Activated CD4-positive, alpha-beta memory T cell treated with anti-CD3 and anti-CD28 coated beads, Interleukin-2, amount 10 ng/mL, durations not matched to agents 7 days and 5 days (primary cell): ENCODE measurements around the gene TLNRD1. TPM values are rescaled to one million over a fixed set of nuclear protein-coding genes. Genes with fewer than 3 reads are reported as not detected.

ENCODE experiments used
- CTCF ChIA-PET: fragments of 350-600 bp; sonication (Branson Sonifier 250); formaldehyde crosslinking; loops from one replicate; lab custom pipeline; 2021; ENCODE audit warnings: antibody characterized with exemption, inconsistent platforms; lab: Charles Lee
- POLR2A ChIA-PET: fragments of 350-600 bp; sonication (Branson Sonifier 250); formaldehyde crosslinking; loops from one replicate; lab custom pipeline; 2021; ENCODE audit warnings: antibody characterized with exemption; lab: Charles Lee
- DNase-seq: peaks from one replicate; pipeline ENCODE4 v3.0.0-alpha.2; 2020
- H3K27ac Mint-ChIP-seq: one replicate; pipeline ENCODE4 v1.8.0; 2021; ENCODE audit warnings: mild to moderate bottlenecking, mixed read lengths
- H3K27me3 Mint-ChIP-seq: one replicate; pipeline ENCODE4 v1.8.0; 2021; ENCODE audit warnings: mixed read lengths
- H3K36me3 Mint-ChIP-seq: one replicate; pipeline ENCODE4 v1.8.0; 2021; ENCODE audit warnings: low read depth, mixed read lengths
- H3K4me1 Mint-ChIP-seq: one replicate; pipeline ENCODE4 v1.8.0; 2021; ENCODE audit warnings: mixed read lengths
- H3K4me3 Mint-ChIP-seq: one replicate; pipeline ENCODE4 v1.8.0; 2021; ENCODE audit warnings: mild to moderate bottlenecking, mixed read lengths
- H3K9me3 Mint-ChIP-seq: one replicate; pipeline ENCODE4 v1.8.0; 2021; ENCODE audit warnings: mixed read lengths
- total RNA-seq, 2 experiments: library from RNA; stranded (reverse); gene quantifications; one replicate each; pipeline ENCODE4 v1.2.3, GENCODE V29; 2021

The TLNRD1 gene
- total RNA-seq, 2 experiments from 2014 or later = 47.1 to 48.8 TPM

DNA sequence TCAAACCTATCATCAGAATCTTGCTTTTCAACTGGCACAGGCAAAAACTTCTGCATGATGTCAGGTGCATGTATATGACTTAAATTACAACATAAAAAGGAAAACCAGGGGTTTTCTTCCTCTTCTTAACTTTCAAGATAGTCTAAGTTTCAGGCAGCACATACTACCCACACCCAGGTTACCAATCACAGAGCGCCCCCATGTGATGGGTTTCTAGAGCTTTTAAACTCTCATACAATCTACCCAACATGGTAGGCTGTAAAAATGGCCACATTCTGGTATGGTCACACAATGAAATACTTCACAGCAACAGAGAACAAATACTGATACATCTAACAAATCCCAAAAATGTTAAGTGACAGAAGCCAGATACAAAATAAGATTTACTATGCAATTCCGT lies 18.5 kb upstream of the TLNRD1 start:
- no peak for DNase-seq
- Mint-ChIP-seq H3K36me3 (peaks cover 73% of the 10 kb centered on the region), H3K27me3 (no peaks in the 10 kb centered on the region), H3K4me1 (peaks cover 70% of the 10 kb centered on the region), H3K9me3 (no peaks in the 10 kb centered on the region), H3K4me3 (no peak overlapping the region), H3K27ac (peak overlapping the region; percentile 11)
- POLR2A ChIA-PET = no interaction called here
- CTCF ChIA-PET = interaction anchor here (1.4 kb wide), 1 partner anchor 14 kb away, joined by 4 read pairs; no protein-coding TSS in a partner anchor

DNA sequence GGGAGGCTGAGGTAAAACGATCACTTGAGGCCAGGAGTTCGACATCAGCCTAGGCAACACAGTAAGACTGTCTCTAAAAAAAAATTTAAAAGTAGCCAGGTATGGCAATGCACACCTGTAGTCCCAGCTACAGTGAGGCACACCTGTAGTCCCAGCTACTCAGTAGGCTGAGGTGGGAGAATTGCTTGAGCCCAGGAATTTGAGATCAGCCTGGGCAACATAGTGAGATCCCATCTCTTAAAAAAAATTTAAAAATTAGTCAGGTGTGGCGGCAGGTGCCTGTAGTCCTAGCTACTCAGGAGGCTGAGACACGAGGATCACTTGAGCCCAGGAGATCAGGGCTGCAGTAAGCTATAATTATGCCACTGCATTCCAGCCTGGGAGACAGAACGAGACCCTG lies 17.9 kb upstream of the TLNRD1 start:
- no peak for DNase-seq
- POLR2A ChIA-PET = no interaction called here
- Mint-ChIP-seq H3K4me1 (peaks cover 67% of the 10 kb centered on the region), H3K27me3 (no peaks in the 10 kb centered on the region), H3K36me3 (peaks cover 68% of the 10 kb centered on the region), H3K4me3 (no peak overlapping the region), H3K9me3 (no peaks in the 10 kb centered on the region), H3K27ac (no peak overlapping the region)
- CTCF ChIA-PET = interaction anchor here (6.0 kb wide), 1 partner anchor 283 kb away, joined by 31 read pairs; no protein-coding TSS in a partner anchor

DNA sequence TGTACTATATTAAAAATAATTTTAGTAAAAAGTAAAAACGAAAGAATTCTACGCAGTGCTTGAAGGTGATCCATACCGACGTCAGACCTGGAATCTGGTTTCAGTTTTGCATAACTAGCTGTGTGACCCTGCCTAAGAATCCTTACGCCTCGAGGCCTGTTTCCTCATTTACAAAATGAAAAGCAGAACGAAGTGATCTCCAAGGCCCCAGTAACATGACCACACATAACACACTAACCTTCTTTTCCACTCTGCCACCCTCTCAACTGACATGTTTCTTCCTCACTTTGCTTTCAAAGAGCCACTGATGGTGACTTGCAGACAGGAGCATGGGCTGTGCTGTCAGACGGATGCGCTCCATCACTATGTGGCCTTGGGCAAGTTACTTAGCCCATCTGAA lies 15.9 kb upstream of the TLNRD1 start:
- no peaks in the 10 kb centered on the region for H3K27me3 Mint-ChIP-seq
- CTCF ChIA-PET = interaction anchor here (6.0 kb wide), 1 partner anchor 281 kb away, joined by 31 read pairs; no protein-coding TSS in a partner anchor
- peak overlapping the region; percentile 1 for H3K4me3 Mint-ChIP-seq
- no peaks in the 10 kb centered on the region for H3K9me3 Mint-ChIP-seq
- DNase-seq = no peak
- H3K27ac Mint-ChIP-seq = no peak overlapping the region
- H3K4me1 Mint-ChIP-seq = peaks cover 57% of the 10 kb centered on the region
- H3K36me3 Mint-ChIP-seq = peaks cover 67% of the 10 kb centered on the region
- POLR2A ChIA-PET = interaction anchor here (0.8 to 1.0 kb wide), 2 partner anchors 15 to 17 kb away, joined by 3 to 4 read pairs; no protein-coding TSS in a partner anchor

DNA sequence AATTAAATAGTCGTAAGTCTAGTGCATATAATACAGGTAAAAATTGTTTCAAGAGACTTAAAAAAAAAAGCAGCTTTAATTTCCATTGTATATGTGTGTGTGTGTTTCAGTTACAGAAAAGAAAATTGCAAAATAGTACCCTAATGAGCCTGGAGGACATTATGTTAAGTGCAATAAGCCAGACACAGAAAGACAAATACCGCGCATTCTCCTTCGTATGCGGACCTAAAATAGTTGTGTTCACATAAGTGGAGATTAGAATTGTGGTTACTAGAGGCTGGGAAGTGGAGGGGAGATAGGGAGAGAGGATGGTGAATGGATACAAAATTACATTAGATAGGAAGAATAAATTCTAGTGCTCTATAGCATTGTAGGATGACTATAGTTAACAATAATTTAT lies 14.7 kb upstream of the TLNRD1 start:
- no peaks in the 10 kb centered on the region for H3K9me3 Mint-ChIP-seq
- peaks cover 64% of the 10 kb centered on the region for H3K4me1 Mint-ChIP-seq
- ChIA-PET POLR2A (interaction anchor here (0.9 to 3.5 kb wide), 3 partner anchors 14 to 24 kb away, joined by 3 to 36 read pairs (median 3); partner anchors contain the start of gene TLNRD1), CTCF (interaction anchor here (0.5 to 6.0 kb wide), 4 partner anchors 8 to 279 kb away, joined by 3 to 31 read pairs (median 6); no protein-coding TSS in a partner anchor)
- no peak overlapping the region for H3K4me3 Mint-ChIP-seq
- peaks cover 57% of the 10 kb centered on the region for H3K36me3 Mint-ChIP-seq
- H3K27me3 Mint-ChIP-seq = no peaks in the 10 kb centered on the region
- H3K27ac Mint-ChIP-seq = no peak overlapping the region
- DNase-seq = no peak

DNA sequence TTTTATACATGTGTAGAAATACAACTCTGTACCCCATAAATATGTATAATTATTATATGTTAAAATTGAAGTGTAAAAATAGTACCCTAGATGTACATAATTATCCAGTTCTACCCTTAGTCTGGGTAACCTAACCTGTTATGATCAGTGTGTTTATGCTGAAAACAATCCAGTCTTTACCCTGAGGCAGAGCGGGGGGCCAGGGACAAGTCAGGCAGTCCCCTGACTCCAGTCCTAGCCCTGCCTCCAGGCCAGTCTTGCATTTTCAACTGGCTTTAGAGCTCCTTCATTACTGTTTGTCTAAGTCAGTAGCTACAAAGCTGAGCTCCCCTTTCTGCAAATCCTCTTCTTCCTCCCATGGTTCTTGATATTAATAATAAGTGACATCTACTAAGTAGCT lies 14.2 kb upstream of the TLNRD1 start:
- H3K9me3 Mint-ChIP-seq = no peaks in the 10 kb centered on the region
- no peak overlapping the region for H3K27ac Mint-ChIP-seq
- CTCF ChIA-PET = interaction anchor here (1.0 to 6.0 kb wide), 3 partner anchors 9 to 279 kb away, joined by 5 to 31 read pairs (median 6); no protein-coding TSS in a partner anchor
- DNase-seq = no peak
- H3K36me3 Mint-ChIP-seq = peaks cover 57% of the 10 kb centered on the region
- POLR2A ChIA-PET = interaction anchor here (3.5 kb wide), 1 partner anchor 14 kb away, joined by 36 read pairs; the partner anchor contains the start of gene TLNRD1
- H3K4me1 Mint-ChIP-seq = peaks cover 69% of the 10 kb centered on the region
- H3K27me3 Mint-ChIP-seq = no peaks in the 10 kb centered on the region
- H3K4me3 Mint-ChIP-seq = no peak overlapping the region

DNA sequence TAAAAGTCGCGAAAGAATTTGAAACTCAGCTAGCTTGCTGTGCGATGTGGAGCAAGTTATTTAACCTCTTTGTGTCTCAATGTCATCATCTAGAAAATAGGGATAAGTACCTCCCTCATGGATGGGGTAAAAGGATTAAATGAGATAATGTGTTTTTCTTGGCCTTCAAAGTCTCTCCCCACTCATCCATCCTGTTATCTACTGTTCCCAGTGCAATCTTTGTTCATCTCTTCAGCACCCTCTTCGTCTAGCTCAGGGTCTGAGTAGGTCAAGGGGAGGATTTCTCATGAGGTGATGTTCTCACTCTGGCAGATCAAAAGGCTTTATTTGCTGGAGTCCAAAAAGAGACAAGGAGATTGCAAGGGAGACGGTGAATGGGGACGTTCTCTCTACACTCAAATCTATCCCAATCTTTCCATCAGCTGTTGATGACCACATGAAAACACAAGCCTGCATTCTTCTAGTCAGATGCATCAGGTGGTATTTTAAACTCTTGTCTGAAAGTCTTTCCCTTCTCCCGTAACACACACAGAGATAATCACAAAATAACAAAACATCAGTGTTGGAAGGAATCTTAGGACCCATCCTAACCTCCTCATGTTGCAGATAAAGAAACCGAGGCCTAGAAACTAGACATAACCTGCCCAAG lies 12.5 kb upstream of the TLNRD1 start:
- Mint-ChIP-seq H3K36me3 (peaks cover 47% of the 10 kb centered on the region), H3K4me1 (peaks cover 72% of the 10 kb centered on the region), H3K4me3 (peak overlapping the region; percentile 98), H3K27ac (peak overlapping the region; percentile 91), H3K9me3 (no peaks in the 10 kb centered on the region), H3K27me3 (no peaks in the 10 kb centered on the region)
- DNase-seq = no peak
- CTCF ChIA-PET = interaction anchor here (0.6 to 6.0 kb wide), 5 partner anchors 9 to 277 kb away, joined by 3 to 31 read pairs (median 6); partner anchors contain the start of gene TLNRD1
- POLR2A ChIA-PET = interaction anchor here (1.0 to 3.5 kb wide), 4 partner anchors 8 to 336 kb away, joined by 3 to 36 read pairs (median 5); partner anchors contain the start of genes STARD5 and TLNRD1

DNA sequence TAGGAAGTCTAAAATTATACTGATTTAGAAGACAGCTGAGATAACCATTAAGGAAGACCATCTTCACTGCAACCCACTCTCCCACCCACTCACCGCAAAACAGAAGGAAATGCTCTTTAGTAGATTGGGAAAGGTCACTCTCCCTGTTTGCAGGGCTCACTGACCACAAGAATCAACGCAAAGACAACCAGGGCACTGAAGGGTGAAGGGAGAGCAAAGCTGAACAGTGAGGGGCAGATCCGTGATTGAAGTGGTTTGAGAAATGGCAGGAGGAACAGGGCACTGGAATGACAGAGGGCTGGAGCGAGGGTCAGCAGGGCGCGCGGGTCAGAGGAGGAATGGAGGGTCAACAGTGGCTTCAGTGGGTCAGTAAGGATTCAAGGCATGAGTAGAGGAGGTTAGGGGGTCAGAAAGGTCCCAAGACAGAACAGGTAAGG lies 11.6 kb upstream of the TLNRD1 start:
- CTCF ChIA-PET = interaction anchor here (1.7 to 2.1 kb wide), 2 partner anchors 12 to 19 kb away, joined by 5 to 8 read pairs; partner anchors contain the start of gene TLNRD1
- no peak for DNase-seq
- peaks cover 43% of the 10 kb centered on the region for H3K36me3 Mint-ChIP-seq
- no peaks in the 10 kb centered on the region for H3K27me3 Mint-ChIP-seq
- no peaks in the 10 kb centered on the region for H3K9me3 Mint-ChIP-seq
- peaks cover 68% of the 10 kb centered on the region for H3K4me1 Mint-ChIP-seq
- peak overlapping the region; percentile 91 for H3K27ac Mint-ChIP-seq
- peak overlapping the region; percentile 98 for H3K4me3 Mint-ChIP-seq
- POLR2A ChIA-PET = interaction anchor here (1.1 to 3.5 kb wide), 3 partner anchors 9 to 335 kb away, joined by 5 to 36 read pairs (median 5); partner anchors contain the start of genes STARD5 and TLNRD1

DNA sequence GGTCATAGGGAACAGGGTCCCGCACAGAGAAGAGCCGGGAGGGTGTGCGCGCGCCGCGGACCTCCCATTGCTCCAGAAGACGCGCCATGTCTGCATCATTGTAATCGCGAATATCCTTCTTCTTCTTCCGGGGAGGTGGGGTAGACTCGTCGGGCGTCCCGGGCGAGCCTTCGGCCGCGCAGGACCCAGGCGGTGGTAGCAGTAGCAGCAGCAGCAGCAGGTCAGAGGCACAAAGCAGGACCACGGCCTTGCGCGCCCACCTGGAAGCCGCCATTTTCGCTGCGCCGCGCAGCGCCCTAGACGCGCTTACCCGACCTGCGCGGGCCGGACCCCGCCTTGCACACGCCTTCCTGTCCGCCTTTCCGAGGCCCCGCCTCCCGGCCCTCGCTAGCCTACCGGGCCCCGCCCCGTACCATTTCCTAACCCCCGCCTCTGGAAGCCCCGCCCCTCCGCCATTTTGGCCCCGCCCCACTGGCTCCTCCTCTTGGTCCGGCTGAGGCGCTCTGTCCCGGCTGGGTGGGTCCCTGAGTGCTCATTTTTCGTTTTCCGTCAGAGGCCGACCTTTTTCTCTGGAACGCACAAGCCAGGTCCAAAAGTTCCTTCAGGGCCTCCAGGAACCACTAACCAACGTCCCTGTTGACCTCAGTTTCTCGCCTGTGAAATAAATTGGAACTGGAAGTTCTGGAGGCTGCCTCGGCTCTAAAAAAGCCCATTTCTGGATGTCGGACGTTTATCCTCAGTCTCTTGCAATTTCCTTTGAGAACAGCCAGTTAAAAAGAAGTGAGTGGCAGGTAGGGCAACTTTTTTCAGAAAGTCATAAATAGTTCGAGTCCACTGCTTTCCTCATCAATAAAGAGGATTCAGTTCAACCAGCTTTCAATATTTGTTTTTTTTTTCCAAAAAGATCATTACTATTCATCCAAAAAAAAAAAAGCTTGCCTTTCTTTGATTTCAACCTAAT lies 10.9 kb upstream of the TLNRD1 start, which contains the start of gene MESD:
MESD (minus strand) TSS at position 302 of the 961 bp plus-strand sequence; CDS start at position 274, 28 bp downstream.
- Mint-ChIP-seq H3K36me3 (peaks cover 37% of the 10 kb centered on the region), H3K4me3 (peak within 1 kb of the TSS; percentile 98), H3K27ac (peak within 1 kb of the TSS; percentile 91), H3K27me3 (no peaks in the 10 kb centered on the region), H3K9me3 (no peaks in the 10 kb centered on the region), H3K4me1 (peaks cover 62% of the 10 kb centered on the region)
- CTCF ChIA-PET = interaction anchor here (0.7 to 2.2 kb wide), 6 partner anchors 10 to 282 kb away, joined by 3 to 31 read pairs (median 6); partner anchors contain the start of gene TLNRD1
- peak; percentile 98 for DNase-seq
- POLR2A ChIA-PET = interaction anchor here (1.3 to 3.5 kb wide), 5 partner anchors 11 to 1023 kb away, joined by 3 to 81 read pairs (median 7); partner anchors contain the start of gene TLNRD1

DNA sequence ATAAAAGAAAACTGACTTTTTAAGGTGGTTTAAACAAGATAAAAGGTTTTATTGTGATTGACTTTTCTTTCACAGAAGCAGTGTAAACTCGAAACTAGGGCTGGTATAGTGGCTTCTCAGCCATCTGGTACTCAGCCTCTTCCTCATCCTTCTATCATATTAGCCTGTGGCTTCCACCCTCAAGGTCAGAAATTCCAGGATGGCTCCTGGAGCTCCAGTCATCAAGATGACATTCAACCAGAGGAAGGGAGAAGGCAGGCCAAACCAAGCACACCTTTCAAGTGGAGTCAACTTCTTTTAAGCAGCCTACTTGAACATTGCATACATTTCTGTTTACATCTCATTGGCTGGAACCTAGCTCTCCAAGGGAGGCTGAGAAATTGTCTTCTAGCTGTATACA lies 9.8 kb upstream of the TLNRD1 start:
- H3K4me3 Mint-ChIP-seq = peak overlapping the region; percentile 11
- no peak for DNase-seq
- H3K27ac Mint-ChIP-seq = peak overlapping the region; percentile 78
- H3K9me3 Mint-ChIP-seq = no peaks in the 10 kb centered on the region
- no peaks in the 10 kb centered on the region for H3K27me3 Mint-ChIP-seq
- POLR2A ChIA-PET = interaction anchor here (0.8 to 3.4 kb wide), 8 partner anchors 10 to 1024 kb away, joined by 3 to 81 read pairs (median 3); partner anchors contain the start of gene TLNRD1
- CTCF ChIA-PET = interaction anchor here (0.5 to 2.2 kb wide), 11 partner anchors 9 to 857 kb away, joined by 3 to 31 read pairs (median 4); partner anchors contain the start of gene TLNRD1
- H3K4me1 Mint-ChIP-seq = peaks cover 58% of the 10 kb centered on the region
- H3K36me3 Mint-ChIP-seq = peaks cover 28% of the 10 kb centered on the region

DNA sequence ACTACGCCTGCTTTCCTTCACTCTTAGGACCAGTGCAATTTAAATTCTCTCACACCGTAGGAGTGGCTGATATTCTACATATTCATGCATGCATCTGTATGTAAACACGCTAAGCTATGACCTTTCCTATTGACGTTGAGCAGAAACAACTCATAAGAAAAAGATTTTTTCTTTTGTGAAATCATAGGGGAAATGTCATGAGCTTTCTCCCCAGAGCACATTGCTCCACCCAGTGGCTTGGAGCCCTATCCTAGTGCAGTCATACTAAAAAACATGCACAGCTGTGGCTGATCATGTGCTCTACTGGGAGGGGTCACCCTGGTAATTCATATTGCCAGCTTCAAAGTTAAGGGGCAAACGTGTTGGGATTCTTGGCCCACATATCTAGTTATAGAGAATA lies 9.3 kb upstream of the TLNRD1 start:
- H3K4me3 Mint-ChIP-seq = peak overlapping the region; percentile 11
- CTCF ChIA-PET = interaction anchor here (0.5 to 2.2 kb wide), 11 partner anchors 9 to 857 kb away, joined by 3 to 31 read pairs (median 4); partner anchors contain the start of gene TLNRD1
- H3K4me1 Mint-ChIP-seq = peaks cover 59% of the 10 kb centered on the region
- H3K27me3 Mint-ChIP-seq = no peaks in the 10 kb centered on the region
- peaks cover 3% of the 10 kb centered on the region for H3K9me3 Mint-ChIP-seq
- peaks cover 25% of the 10 kb centered on the region for H3K36me3 Mint-ChIP-seq
- DNase-seq = peak; percentile 64
- peak overlapping the region; percentile 78 for H3K27ac Mint-ChIP-seq
- POLR2A ChIA-PET = interaction anchor here (0.8 to 3.4 kb wide), 7 partner anchors 9 to 303 kb away, joined by 3 to 81 read pairs (median 3); partner anchors contain the start of gene TLNRD1

DNA sequence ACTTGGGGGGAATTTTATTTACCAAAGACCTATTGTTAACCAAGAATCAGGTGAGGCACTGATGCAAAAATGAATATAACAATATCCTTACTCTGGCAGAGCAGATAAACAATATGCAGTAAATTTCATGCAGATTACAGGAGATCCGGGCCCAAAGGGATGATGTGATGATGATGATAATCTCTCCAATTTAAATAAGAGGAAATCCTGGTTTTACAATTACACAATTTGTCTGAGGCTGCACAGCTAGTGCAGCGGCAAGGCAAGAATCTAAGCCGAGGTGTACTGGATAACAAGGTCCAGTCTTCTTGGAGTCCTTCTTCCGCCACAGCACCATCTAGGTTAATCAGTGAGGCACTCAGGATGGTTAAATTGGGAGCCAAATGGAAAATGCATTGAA lies 8.7 kb upstream of the TLNRD1 start:
- peak overlapping the region; percentile 78 for H3K27ac Mint-ChIP-seq
- H3K36me3 Mint-ChIP-seq = peaks cover 22% of the 10 kb centered on the region
- DNase-seq = no peak
- H3K9me3 Mint-ChIP-seq = peaks cover 3% of the 10 kb centered on the region
- H3K27me3 Mint-ChIP-seq = no peaks in the 10 kb centered on the region
- CTCF ChIA-PET = interaction anchor here (1.0 to 4.0 kb wide), 9 partner anchors 8 to 274 kb away, joined by 3 to 31 read pairs (median 7); partner anchors contain the start of gene TLNRD1
- no peak overlapping the region for H3K4me3 Mint-ChIP-seq
- peaks cover 54% of the 10 kb centered on the region for H3K4me1 Mint-ChIP-seq
- POLR2A ChIA-PET = interaction anchor here (0.8 to 3.4 kb wide), 3 partner anchors 9 to 24 kb away, joined by 3 to 81 read pairs (median 3); partner anchors contain the start of gene TLNRD1
